Peyer's patch (tissue), 4 donors: ENCODE measurements around the gene LRRC4B. TPM values are rescaled to one million over a fixed set of nuclear protein-coding genes. Genes with fewer than 3 reads are reported as not detected.

Experiments used
- DNase-seq, 3 donors: peaks; one replicate each; pipeline ENCODE4 v3.0.0-alpha.2; 2017 to 2019
- H3K27ac ChIP-seq, 4 donors: fragments of 200-600 bp; sonication (generic); one replicate each; pipeline ENCODE4 v1.5.1; 2016 to 2019
- H3K27me3 ChIP-seq, 2 donors: fragments of 200-600 bp; sonication (generic); one replicate each; pipeline ENCODE4 v1.5.1; 2019
- H3K36me3 ChIP-seq, 3 donors: fragments of 200-600 bp; sonication (generic); one replicate each; pipeline ENCODE4 v1.5.1; 2016 to 2019
- H3K4me1 ChIP-seq, 4 donors: fragments of 200-600 bp; sonication (generic); one replicate each; pipeline ENCODE4 v1.5.1; 2016 to 2019
- H3K4me3 ChIP-seq, 4 donors: fragments of 200-600 bp; sonication (generic); 1 replicate in 3 of 4; 2 replicates in 1 of 4; pipeline ENCODE4 v1.5.1; 2016 to 2019; ENCODE audit warnings: mild to moderate bottlenecking in 1 of 4
- H3K9me3 ChIP-seq, 4 donors: fragments of 200-600 bp; sonication (generic); one replicate each; pipeline ENCODE4 v1.5.1; 2016 to 2019; ENCODE audit warnings: mild to moderate bottlenecking in 1 of 4
- CTCF ChIP-seq, 6 experiments: fragments of 450-650 bp in 4 of 6; fragments of 200-600 bp in 2 of 6; sonication (generic) in 1 of 6; IDR thresholded peaks; one replicate each; pipeline ENCODE4 v1.5.1; 2017 to 2019; ENCODE audit warnings: antibody characterized with exemption in 6 of 6, mild to moderate bottlenecking in 3 of 6, moderate library complexity in 1 of 6
- POLR2A ChIP-seq, 2 donors: fragments of 450-650 bp; IDR thresholded peaks; one replicate each; pipeline ENCODE4 v1.5.1; 2017; ENCODE audit warnings: antibody characterized with exemption in 2 of 2, mild to moderate bottlenecking in 2 of 2, moderate library complexity in 2 of 2
- total RNA-seq, 4 donors: library from RNA; depleted of rRNA; stranded (reverse); fragments of >200 nt; gene quantifications; one replicate each; pipeline ENCODE4 v1.1.0, GENCODE V29; 2016

LRRC4B gene
- total RNA-seq, 4 donors from 2014 or later, result 0.35 to 2.0 (median 1.4) TPM

DNA sequence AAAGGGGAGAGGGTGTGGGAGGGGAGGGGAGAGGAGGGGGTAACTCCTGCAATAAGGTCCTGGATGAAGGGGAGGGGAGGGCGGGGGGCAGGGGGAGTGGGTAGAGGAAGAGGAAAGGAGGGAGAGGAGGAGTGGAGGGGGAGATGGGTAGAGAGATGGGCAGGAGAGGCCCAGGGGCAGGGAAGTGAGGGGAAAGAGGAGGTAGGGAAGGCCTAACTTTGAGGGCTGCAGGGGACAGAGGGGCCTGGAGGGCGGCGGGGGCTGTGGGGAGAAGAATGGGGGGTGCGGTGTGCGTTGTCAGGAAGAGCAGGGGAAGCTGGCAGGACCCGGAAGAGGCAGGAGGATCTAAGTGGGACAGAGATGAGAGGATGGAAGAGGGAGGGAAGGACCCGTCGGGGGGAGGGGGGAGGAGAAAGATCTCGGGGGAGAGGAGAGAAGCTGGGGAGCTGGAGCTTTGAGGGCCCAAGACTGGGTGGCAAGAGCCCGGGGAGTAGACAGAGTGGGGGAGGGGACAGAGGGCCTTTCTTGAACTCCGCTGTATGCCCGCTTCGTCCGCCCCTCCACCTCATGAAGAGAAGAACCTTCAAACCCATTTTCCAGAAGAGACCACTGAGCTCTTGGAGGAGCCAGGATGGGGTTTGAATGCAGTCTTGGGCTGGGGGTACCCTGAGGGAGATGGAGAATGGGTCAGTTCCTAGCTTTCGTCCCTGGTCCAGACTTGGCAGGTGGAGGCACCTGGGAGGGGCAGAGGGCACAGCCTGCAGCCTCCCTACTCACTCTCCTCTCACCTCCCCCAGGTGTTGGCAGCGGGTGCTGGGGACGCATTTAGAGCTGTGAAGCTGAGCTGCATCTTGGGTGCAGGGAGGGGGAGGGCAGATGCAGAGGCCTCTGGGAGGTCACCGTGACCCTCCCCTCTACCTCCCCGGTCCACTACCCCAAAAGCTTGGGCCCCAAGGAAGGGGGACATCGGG is 778 bp upstream of the LRRC4B start:
- H3K36me3 ChIP-seq, result no peaks in the 10 kb centered on the region
- DNase-seq, result no peak
- peaks cover 0 to 26% of the 10 kb centered on the region in 2 donors for H3K27me3 ChIP-seq
- no peak overlapping the region for H3K27ac ChIP-seq
- no peak overlapping the region for H3K4me3 ChIP-seq
- no peak for TF ChIP-seq CTCF (IDR thresholded peaks at IDR 0.05)
- TF ChIP-seq POLR2A (IDR thresholded peaks at IDR 0.05), result no peak
- no peaks in the 10 kb centered on the region for H3K9me3 ChIP-seq
- peaks cover 0 to 7% (median 0%) of the 10 kb centered on the region in 4 donors for H3K4me1 ChIP-seq

DNA sequence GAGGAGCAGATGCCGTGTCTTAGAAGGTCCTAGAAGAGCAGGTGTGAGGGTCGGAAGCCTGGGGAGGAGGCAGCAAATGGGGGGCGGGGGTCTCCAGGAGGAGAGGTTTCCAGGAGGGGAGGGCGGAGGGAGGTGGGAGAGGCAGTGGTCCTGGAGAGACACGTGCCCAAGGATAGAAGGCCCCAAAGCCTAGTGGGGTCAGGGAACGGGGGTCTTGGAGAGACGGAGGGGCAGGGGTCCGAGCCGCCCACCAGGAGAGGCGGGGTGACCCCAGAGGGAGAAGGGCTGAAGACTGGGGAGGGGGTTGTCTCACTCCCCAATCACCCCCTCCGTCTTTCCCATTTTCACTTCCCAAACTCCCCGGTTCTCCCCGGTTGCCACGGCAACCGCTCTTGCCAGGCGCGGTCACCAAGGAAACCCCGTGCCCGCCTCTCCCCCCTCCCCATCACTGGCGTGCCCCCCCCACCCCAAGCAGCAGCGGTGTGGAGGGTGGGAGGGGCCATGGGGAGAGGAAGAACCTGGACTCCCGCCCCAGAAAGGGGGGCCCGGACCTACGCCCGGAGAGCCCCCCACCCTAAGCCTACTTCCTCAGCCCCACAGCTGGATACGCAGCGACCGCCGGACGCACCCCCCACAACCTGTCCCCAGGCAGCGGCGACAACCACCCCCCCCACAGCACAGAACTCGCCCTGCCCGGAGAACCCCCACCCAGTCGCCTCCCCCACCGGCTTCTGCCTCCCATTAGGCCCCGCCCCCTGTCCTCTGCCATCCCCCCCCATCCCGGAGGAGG is 988 bp downstream of the LRRC4B start:
- no peaks in the 10 kb centered on the region for H3K36me3 ChIP-seq
- no peak for DNase-seq
- no peak overlapping the region for H3K27ac ChIP-seq
- no peaks in the 10 kb centered on the region for H3K9me3 ChIP-seq
- peaks cover 0 to 7% (median 0%) of the 10 kb centered on the region in 4 donors for H3K4me1 ChIP-seq
- no peak for TF ChIP-seq POLR2A (IDR thresholded peaks at IDR 0.05)
- no peak for TF ChIP-seq CTCF (IDR thresholded peaks at IDR 0.05)
- peaks cover 0 to 26% of the 10 kb centered on the region in 2 donors for H3K27me3 ChIP-seq
- peak overlapping the region in 2 of 4 donors; percentile 24 to 42 for H3K4me3 ChIP-seq

GRCh38 chr19:50565984-50566903 is 2.0 kb downstream of the LRRC4B start:
- Histone ChIP-seq H3K36me3 (no peaks in the 10 kb centered on the region), H3K27ac (no peak overlapping the region), H3K4me3 (no peak overlapping the region), H3K27me3 (peaks cover 0 to 26% of the 10 kb centered on the region in 2 donors), H3K4me1 (peaks cover 0 to 7% (median 0%) of the 10 kb centered on the region in 4 donors), H3K9me3 (no peaks in the 10 kb centered on the region)
- DNase-seq, result no peak
- no peak for TF ChIP-seq POLR2A (IDR thresholded peaks at IDR 0.05)
- TF ChIP-seq CTCF (IDR thresholded peaks at IDR 0.05), result no peak

GRCh38 chr19:50564229-50565105 is 3.8 kb downstream of the LRRC4B start:
- Histone ChIP-seq H3K4me3 (no peak overlapping the region), H3K36me3 (no peaks in the 10 kb centered on the region), H3K27ac (no peak overlapping the region), H3K9me3 (no peaks in the 10 kb centered on the region), H3K27me3 (peaks cover 0 to 25% of the 10 kb centered on the region in 2 donors), H3K4me1 (peaks cover 0 to 7% (median 0%) of the 10 kb centered on the region in 4 donors)
- TF ChIP-seq POLR2A (IDR thresholded peaks at IDR 0.05), result no peak
- no peak for TF ChIP-seq CTCF (IDR thresholded peaks at IDR 0.05)
- DNase-seq, result no peak
